Transverse colon (tissue), 4 donors: ENCODE results near the gene KLHDC8A. TPM values are rescaled to one million over a fixed set of nuclear protein-coding genes. Genes with fewer than 3 reads are reported as not detected.

Source experiments
- DNase-seq: peaks from one replicate; pipeline ENCODE4 v3.0.0-alpha.2; 2019
- H3K27ac ChIP-seq, 4 donors: fragments of 200-600 bp; sonication (generic); 2 replicates each; pipeline ENCODE4 v1.5.1; 2016 to 2018; ENCODE audit warnings: inconsistent platforms in 4 of 4
- H3K27me3 ChIP-seq: fragments of 200-600 bp; sonication (generic); 2 replicates; pipeline ENCODE4 v1.5.1; 2017; ENCODE audit warnings: inconsistent platforms
- H3K36me3 ChIP-seq, 4 donors: fragments of 200-600 bp; sonication (generic); 2 replicates each; pipeline ENCODE4 v1.5.1; 2017 to 2019; ENCODE audit warnings: inconsistent platforms in 4 of 4
- H3K4me1 ChIP-seq, 4 donors: fragments of 200-600 bp; sonication (generic); 2 replicates each; pipeline ENCODE4 v1.5.1; 2017 to 2020; ENCODE audit warnings: inconsistent platforms in 4 of 4
- H3K4me3 ChIP-seq, 4 donors: fragments of 200-600 bp; sonication (generic); 1 replicate in 1 of 4; 2 replicates in 3 of 4; pipeline versions ENCODE4 v1.5.1 to v1.6.1; 2017 to 2019; ENCODE audit warnings: inconsistent platforms in 4 of 4
- H3K9me3 ChIP-seq, 2 donors: fragments of 200-600 bp; sonication (generic); 2 replicates each; pipeline ENCODE4 v1.5.1; 2017 to 2019; ENCODE audit warnings: inconsistent platforms in 2 of 2
- EP300 ChIP-seq: sonication (generic); formaldehyde crosslinking; IDR thresholded peaks from one replicate; pipeline ENCODE4 v1.6.1; 2017; ENCODE audit warnings: antibody characterized with exemption, low read depth
- POLR2A ChIP-seq: fragments of 450-650 bp; IDR thresholded peaks from one replicate; pipeline ENCODE4 v1.6.1; 2016; ENCODE audit warnings: antibody characterized with exemption, mild to moderate bottlenecking, moderate library complexity
- POLR2AphosphoS5 ChIP-seq, 3 donors: sonication (generic); formaldehyde crosslinking; IDR thresholded peaks; one replicate each; pipeline ENCODE4 v1.6.1; 2016; ENCODE audit warnings: antibody characterized with exemption in 3 of 3
- WGBS, 2 donors: methylation state at CpG; one replicate each; pipeline ENCODE4 v1.1.5; 2018; ENCODE audit warnings: low coverage in 1 of 2; 5-methylcytosine and 5-hydroxymethylcytosine counted together
- in situ Hi-C, 4 donors: fragments of 200-750 bp; cut with MboI; loops; one replicate each; pipeline versions ENCODE4 v1.15.0 to v1.15.1; 2017; ENCODE audit warnings: low sequenced_read_pairs in 3 of 4, low pct_ligation_motif_present in 1 of 4, low pct_unique_long_range_greater_than_20kb in 1 of 4
- intact Hi-C: fragments of 100-400 bp; cut with DNase I; formaldehyde crosslinking; loops from one replicate; pipeline ENCODE4 v1.15.1; 2023; ENCODE audit warnings: low total_unique reads
- total RNA-seq, 4 donors: library from RNA; depleted of rRNA; stranded (reverse); fragments of >200 nt; gene quantifications; one replicate each; pipeline ENCODE4 v1.1.0, GENCODE V29; 2016
- TF ChIP-seq, protein P1 (sequence below), 5 experiments: fragments of 200-600 bp in 3 of 5; fragments of 450-650 bp in 2 of 5; sonication (generic) in 3 of 5; IDR thresholded peaks; 1 replicate in 2 of 5; 2 replicates in 3 of 5; pipeline ENCODE4 v1.5.1; 2016 to 2017; ENCODE audit warnings: antibody characterized with exemption in 5 of 5, inconsistent platforms in 3 of 5, mild to moderate bottlenecking in 2 of 5, moderate library complexity in 1 of 5

Gene KLHDC8A
- total RNA-seq, 4 donors from 2014 or later = 0.32 to 0.41 TPM; not detected in 2

DNA sequence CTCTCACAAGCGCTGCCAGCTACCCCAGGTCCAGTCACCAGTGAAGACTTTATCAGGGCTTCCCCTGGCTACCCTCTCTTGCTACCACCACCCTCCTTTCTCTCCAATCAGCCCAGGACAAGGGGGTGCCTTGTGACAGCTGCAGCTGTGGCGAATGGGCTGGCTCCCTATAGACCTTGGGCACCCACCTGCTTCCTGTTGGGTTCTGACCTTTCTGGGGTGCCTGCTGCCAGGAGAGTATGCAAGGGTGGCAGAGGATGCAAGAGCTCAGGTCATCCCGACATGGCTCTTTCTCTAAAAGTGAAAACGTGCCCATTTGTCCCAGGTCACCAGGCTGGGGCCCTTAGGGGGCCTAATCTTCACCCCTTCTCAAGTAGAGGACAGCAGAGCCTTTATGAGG, 6.6 kb downstream of the KLHDC8A start:
- Histone ChIP-seq H3K9me3 (no peaks in the 10 kb centered on the region), H3K4me3 (no peak overlapping the region), H3K27me3 (peaks cover 25% of the 10 kb centered on the region), H3K27ac (no peak overlapping the region), H3K36me3 (no peaks in the 10 kb centered on the region), H3K4me1 (peaks cover 3 to 16% (median 7%) of the 10 kb centered on the region in 4 donors)
- in situ Hi-C loops (no loop called here), intact Hi-C loops (loop anchor here (10.0 kb wide), 1 partner anchor 85 kb away; no protein-coding TSS in a partner anchor)
- TF ChIP-seq EP300 (no peak), POLR2A (no peak), POLR2AphosphoS5 (IDR thresholded peaks at IDR 0.05) (no peak)
- TF ChIP-seq, protein P1, sequence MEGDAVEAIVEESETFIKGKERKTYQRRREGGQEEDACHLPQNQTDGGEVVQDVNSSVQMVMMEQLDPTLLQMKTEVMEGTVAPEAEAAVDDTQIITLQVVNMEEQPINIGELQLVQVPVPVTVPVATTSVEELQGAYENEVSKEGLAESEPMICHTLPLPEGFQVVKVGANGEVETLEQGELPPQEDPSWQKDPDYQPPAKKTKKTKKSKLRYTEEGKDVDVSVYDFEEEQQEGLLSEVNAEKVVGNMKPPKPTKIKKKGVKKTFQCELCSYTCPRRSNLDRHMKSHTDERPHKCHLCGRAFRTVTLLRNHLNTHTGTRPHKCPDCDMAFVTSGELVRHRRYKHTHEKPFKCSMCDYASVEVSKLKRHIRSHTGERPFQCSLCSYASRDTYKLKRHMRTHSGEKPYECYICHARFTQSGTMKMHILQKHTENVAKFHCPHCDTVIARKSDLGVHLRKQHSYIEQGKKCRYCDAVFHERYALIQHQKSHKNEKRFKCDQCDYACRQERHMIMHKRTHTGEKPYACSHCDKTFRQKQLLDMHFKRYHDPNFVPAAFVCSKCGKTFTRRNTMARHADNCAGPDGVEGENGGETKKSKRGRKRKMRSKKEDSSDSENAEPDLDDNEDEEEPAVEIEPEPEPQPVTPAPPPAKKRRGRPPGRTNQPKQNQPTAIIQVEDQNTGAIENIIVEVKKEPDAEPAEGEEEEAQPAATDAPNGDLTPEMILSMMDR (IDR thresholded peaks at IDR 0.05) = no peak
- 69% methylated on average over 4 of the region's 4 CpGs; no CpG with 5 or more reads in 1 of the 2 donors for WGBS, 2 donors
- DNase-seq = no peak

DNA sequence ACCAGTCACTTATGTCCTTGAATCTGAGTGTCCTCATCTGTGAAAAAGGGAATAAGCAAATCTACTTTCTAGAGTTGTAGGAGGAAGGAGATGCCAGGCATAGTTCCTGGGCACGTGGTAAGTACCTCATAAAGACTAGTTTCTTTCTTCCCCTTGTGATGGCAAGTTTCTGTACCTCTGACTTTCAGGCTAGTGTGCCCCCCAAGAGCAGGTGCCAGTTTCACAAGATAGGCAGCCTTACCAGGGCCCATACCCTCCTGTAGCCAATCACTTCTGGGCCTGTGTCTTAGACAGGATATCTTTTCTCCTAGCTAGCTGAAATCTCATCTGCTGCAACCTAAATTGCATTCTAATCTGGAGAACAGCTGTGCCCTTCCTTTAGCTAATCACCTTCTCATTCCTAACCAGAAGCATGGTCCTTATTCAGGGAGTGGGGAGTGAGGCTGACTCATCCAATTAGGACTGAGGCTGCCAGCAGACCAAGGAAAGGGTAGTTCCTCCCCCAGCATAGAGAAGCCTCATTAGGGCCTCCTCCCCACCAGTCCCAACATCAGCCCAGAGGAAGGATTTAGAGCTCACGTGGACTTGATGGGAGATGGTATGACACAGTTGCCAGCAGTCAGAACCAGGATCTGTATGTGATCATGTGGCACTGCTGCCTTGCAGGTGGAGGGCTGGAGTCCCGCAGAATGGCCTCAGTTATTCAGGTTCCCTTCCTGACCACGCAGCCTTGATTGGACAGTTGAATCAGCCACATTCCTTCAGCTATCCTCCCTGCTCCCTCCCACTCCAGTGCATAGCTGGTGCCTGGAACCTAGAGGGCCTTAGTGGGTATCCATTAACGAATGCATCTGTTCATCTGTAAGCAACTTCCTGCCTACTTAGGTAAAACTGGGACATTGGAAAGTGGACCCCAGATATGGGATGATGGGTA, 7.9 kb downstream of the KLHDC8A start:
- H3K36me3 ChIP-seq = no peaks in the 10 kb centered on the region
- H3K27me3 ChIP-seq = peaks cover 38% of the 10 kb centered on the region
- H3K9me3 ChIP-seq = no peaks in the 10 kb centered on the region
- TF ChIP-seq EP300 = no peak
- intact Hi-C loops = no loop called here
- DNase-seq = no peak
- in situ Hi-C loops = no loop called here
- 61% methylated on average over 5 of the region's 5 CpGs; no CpG with 5 or more reads in 1 of the 2 donors for WGBS, 2 donors
- H3K27ac ChIP-seq = peak overlapping the region in 1 of 4 donors; percentile 15
- no peak overlapping the region for H3K4me3 ChIP-seq
- peaks cover 6 to 13% (median 9%) of the 10 kb centered on the region in 4 donors for H3K4me1 ChIP-seq

DNA sequence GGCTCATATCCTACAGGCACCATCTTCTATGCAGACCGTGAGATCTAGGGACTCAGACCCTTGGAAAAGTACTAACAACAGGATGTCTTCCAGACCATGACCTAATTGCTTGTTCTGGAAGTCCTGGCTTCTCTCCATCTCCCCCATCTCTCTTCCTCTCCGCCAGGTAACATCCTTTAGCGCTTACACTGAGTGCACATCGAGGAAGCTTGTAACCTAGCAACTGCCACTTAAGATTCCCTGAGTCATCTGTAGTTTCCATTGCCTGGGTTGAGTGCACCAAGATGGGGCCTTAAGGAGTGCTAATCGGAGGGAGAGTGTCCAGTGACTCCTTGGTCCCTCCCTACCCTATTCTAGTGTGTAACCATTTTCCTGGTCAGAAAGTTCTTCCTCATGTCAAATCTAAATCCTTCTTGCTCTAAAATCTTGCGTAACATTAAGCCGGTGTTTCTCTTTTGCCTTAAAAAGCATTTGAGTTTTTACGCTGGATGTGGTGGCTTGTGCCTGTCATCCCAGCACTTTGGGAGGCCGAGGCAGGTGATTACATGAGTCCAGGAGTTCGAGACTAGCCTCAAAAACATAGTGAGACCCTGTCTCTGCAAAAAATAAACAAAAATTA, 9.7 kb downstream of the KLHDC8A start:
- H3K27me3 ChIP-seq = peaks cover 55% of the 10 kb centered on the region
- no peaks in the 10 kb centered on the region for H3K9me3 ChIP-seq
- H3K27ac ChIP-seq = no peak overlapping the region
- no peaks in the 10 kb centered on the region for H3K36me3 ChIP-seq
- intact Hi-C loops (no loop called here), in situ Hi-C loops (no loop called here)
- 80 to 87% methylated on average over 5 to 10 of the region's 10 CpGs for WGBS, 2 donors
- H3K4me1 ChIP-seq = peaks cover 10 to 16% (median 13%) of the 10 kb centered on the region in 4 donors
- DNase-seq = no peak
- TF ChIP-seq POLR2AphosphoS5 (IDR thresholded peaks at IDR 0.05) (no peak), EP300 (no peak), POLR2A (no peak)
- TF ChIP-seq, protein P1 (IDR thresholded peaks at IDR 0.05) = no peak
- H3K4me3 ChIP-seq = no peak overlapping the region

DNA sequence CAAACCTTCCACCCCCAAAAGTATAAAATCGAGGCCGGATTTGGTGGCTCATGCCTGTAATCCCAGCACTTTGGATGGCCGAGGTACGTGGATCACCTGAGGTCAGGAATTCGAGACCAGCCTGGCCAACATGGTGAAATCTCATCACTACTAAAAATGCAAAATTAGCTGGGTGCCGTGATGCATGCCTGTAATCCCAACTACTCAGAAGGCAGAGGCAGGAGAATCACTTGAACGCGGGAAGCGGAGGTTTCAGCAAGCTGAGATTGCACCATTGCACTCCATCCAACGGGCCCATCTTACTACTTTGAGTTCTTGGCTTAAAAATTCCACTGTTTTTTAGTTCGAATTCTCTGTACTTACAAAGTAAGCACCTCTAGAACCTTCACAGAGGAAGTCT, 11.0 kb downstream of the KLHDC8A start:
- intact Hi-C loops (no loop called here), in situ Hi-C loops (no loop called here)
- Histone ChIP-seq H3K4me3 (no peak overlapping the region), H3K9me3 (no peaks in the 10 kb centered on the region), H3K27ac (no peak overlapping the region), H3K36me3 (no peaks in the 10 kb centered on the region), H3K4me1 (peaks cover 10 to 16% (median 13%) of the 10 kb centered on the region in 4 donors), H3K27me3 (peaks cover 56% of the 10 kb centered on the region)
- 84 to 92% methylated on average over 10 to 11 of the region's 11 CpGs for WGBS, 2 donors
- DNase-seq = no peak
- TF ChIP-seq POLR2AphosphoS5 (IDR thresholded peaks at IDR 0.05) = no peak
- TF ChIP-seq EP300 = no peak
- no peak for TF ChIP-seq POLR2A
- TF ChIP-seq, protein P1 (IDR thresholded peaks at IDR 0.05) = no peak
